ENCODE measurements around the gene AURKAIP1. TPM values are rescaled to one million over a fixed set of nuclear protein-coding genes. Genes with fewer than 3 reads are reported as not detected.

The AURKAIP1 gene
- total and polyA plus RNA-seq, 9 of the 15 experiments (the other 6 are each of a cell fraction or from before 2014, with no cell fraction given) = 7.8 to 478 (median 92.0) TPM

DNA sequence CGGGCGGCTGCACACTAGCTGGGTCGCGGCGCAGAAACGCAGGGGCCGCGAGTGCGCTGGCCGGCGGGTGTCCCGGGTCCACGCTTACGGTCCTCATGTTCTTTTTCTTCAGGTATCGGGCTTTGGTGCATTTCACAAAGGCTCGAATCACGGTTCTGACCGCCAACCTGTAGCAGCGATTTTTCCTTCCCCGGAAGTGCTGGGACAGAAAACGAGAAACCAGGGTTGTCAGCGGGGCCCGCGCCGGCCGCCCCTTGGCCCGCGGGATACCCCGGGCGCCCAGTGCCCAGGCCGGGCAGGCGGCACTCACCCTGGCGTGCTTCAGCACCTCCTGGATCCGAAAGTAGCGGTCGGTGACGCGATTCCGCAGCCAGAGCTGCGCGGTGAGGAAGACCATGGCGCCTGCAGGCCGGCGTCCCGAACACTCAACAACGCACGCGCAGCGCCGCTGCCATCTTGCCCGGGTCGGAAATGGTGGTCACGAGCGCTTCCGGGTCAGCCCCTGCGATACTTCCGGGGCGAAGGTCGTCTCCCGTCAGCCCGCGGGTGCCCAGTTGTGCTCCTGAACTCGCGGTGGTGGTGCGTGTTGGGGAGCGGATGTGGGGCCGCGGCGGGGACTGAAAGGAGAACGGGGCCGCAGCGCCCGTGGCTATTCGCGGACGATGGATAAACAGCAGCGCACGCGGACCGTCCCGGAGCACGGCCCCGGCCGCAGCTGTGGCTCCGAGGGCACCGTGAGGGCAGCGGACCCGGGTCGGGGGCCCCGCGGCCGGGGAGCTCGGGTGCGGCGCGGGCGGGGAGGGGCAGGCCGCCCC lies 32.0 kb upstream of the AURKAIP1 start, which contains the start of gene MRPL20 (continued):
- TF ChIP-seq SIN3A (IDR thresholded peaks at IDR 0.05; ENCODE audit: borderline replicate concordance in 2 of 2, control insufficient read depth in 1 of 2, low read depth in 2 of 2, low read length in 2 of 2) (peak; percentile 82 to 94; a peak in 3 of 4 replicates), SP1 (CRISPR knock-in tag; IDR thresholded peaks at IDR 0.05) (peak; percentile 73), ZNF184 (CRISPR knock-in tag; IDR thresholded peaks at IDR 0.05) (no peak), ZNF165 (CRISPR knock-in tag; IDR thresholded peaks at IDR 0.05; ENCODE audit: borderline replicate concordance) (no peak), ZNF57 (CRISPR knock-in tag; IDR thresholded peaks at IDR 0.05) (0 out of 2 replicates have a peak, but pooled peaks have one; percentile 69), HCFC1 (IDR thresholded peaks at IDR 0.05; ENCODE audit: low read depth, low read length) (peak; percentile 93), SRSF7 (optimal IDR thresholded peaks at IDR 0.05; ENCODE audit: low read depth, low read length) (no peak), ZZZ3 (IDR thresholded peaks at IDR 0.05) (peak; percentile 74; the same call in 1 of the 2 replicates), KAT7 (CRISPR knock-in tag; IDR thresholded peaks at IDR 0.05; ENCODE audit: borderline replicate concordance) (peak; percentile 93; the same call in 1 of the 2 replicates), BHLHE40 (IDR thresholded peaks at IDR 0.05; ENCODE audit: low read length) (peak; percentile 73), KDM2B (CRISPR knock-in tag; IDR thresholded peaks at IDR 0.05) (no peak), ATF1 (CRISPR knock-in tag; IDR thresholded peaks at IDR 0.05) (0 out of 2 replicates have a peak, but pooled peaks have one; percentile 13), ATF1 (tag; IDR thresholded peaks at IDR 0.05) (peak; percentile 87), POLR2B (IDR thresholded peaks at IDR 0.05; ENCODE audit: low read depth, partially characterized antibody) (peak; percentile 94), C11orf30 (IDR thresholded peaks at IDR 0.05; ENCODE audit: low read depth) (peak; percentile 99), HEY1 (CRISPR knock-in tag; IDR thresholded peaks at IDR 0.05; ENCODE audit: borderline replicate concordance) (no peak), SMAD4 (CRISPR knock-in tag; conservative IDR thresholded peaks at IDR 0.05) (peak; percentile 28; the same call in 1 of the 2 replicates), PCBP1 (IDR thresholded peaks at IDR 0.05; ENCODE audit: low read depth, low read length, poor library complexity, severe bottlenecking) (peak; percentile 98), NCOR1 (IDR thresholded peaks at IDR 0.05) (peak; percentile 45; the same call in 1 of the 2 replicates), SRSF3 (IDR thresholded peaks at IDR 0.05; ENCODE audit: insufficient read depth, low read length) (0 out of 2 replicates have a peak, but pooled peaks have one; percentile 82)
- TF ChIP-seq, protein P1, sequence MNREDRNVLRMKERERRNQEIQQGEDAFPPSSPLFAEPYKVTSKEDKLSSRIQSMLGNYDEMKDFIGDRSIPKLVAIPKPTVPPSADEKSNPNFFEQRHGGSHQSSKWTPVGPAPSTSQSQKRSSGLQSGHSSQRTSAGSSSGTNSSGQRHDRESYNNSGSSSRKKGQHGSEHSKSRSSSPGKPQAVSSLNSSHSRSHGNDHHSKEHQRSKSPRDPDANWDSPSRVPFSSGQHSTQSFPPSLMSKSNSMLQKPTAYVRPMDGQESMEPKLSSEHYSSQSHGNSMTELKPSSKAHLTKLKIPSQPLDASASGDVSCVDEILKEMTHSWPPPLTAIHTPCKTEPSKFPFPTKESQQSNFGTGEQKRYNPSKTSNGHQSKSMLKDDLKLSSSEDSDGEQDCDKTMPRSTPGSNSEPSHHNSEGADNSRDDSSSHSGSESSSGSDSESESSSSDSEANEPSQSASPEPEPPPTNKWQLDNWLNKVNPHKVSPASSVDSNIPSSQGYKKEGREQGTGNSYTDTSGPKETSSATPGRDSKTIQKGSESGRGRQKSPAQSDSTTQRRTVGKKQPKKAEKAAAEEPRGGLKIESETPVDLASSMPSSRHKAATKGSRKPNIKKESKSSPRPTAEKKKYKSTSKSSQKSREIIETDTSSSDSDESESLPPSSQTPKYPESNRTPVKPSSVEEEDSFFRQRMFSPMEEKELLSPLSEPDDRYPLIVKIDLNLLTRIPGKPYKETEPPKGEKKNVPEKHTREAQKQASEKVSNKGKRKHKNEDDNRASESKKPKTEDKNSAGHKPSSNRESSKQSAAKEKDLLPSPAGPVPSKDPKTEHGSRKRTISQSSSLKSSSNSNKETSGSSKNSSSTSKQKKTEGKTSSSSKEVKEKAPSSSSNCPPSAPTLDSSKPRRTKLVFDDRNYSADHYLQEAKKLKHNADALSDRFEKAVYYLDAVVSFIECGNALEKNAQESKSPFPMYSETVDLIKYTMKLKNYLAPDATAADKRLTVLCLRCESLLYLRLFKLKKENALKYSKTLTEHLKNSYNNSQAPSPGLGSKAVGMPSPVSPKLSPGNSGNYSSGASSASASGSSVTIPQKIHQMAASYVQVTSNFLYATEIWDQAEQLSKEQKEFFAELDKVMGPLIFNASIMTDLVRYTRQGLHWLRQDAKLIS (CRISPR knock-in tag; IDR thresholded peaks at IDR 0.05) = peak; percentile 92
- TF ChIP-seq, protein P2, sequence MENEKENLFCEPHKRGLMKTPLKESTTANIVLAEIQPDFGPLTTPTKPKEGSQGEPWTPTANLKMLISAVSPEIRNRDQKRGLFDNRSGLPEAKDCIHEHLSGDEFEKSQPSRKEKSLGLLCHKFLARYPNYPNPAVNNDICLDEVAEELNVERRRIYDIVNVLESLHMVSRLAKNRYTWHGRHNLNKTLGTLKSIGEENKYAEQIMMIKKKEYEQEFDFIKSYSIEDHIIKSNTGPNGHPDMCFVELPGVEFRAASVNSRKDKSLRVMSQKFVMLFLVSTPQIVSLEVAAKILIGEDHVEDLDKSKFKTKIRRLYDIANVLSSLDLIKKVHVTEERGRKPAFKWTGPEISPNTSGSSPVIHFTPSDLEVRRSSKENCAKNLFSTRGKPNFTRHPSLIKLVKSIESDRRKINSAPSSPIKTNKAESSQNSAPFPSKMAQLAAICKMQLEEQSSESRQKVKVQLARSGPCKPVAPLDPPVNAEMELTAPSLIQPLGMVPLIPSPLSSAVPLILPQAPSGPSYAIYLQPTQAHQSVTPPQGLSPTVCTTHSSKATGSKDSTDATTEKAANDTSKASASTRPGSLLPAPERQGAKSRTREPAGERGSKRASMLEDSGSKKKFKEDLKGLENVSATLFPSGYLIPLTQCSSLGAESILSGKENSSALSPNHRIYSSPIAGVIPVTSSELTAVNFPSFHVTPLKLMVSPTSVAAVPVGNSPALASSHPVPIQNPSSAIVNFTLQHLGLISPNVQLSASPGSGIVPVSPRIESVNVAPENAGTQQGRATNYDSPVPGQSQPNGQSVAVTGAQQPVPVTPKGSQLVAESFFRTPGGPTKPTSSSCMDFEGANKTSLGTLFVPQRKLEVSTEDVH (IDR thresholded peaks at IDR 0.05; ENCODE audit: low read depth, partially characterized antibody) = peak; percentile 91

Measured in K562 (cell line).